Calu3 (cell line): Measurements from ENCODE around the gene STAT3. TPM values are rescaled to one million over a fixed set of nuclear protein-coding genes. Genes with fewer than 3 reads are reported as not detected.

Experiments
- BruUV-seq: library from RNA; stranded (reverse); fragments of 400-500 nt; replicated peaks from 2 replicates; lab custom pipeline; 2021; lab: Mats Ljungman, UMichigan
- CTCF ChIA-PET: fragments of 300-600 bp; sonication (Branson Sonifier 250); formaldehyde crosslinking; loops from one replicate; lab custom pipeline; 2022; ENCODE audit warnings: antibody characterized with exemption; lab: Charles Lee
- DNase-seq: peaks from one replicate; pipeline ENCODE4 v3.0.0; 2022
- H3K27ac Mint-ChIP-seq: one replicate; pipeline ENCODE4 v1.8.0; 2022; ENCODE audit warnings: mixed read lengths; ENCODE audit not compliant: unreplicated experiment
- H3K27me3 Mint-ChIP-seq: one replicate; pipeline ENCODE4 v1.8.0; 2022; ENCODE audit warnings: mixed read lengths; ENCODE audit not compliant: unreplicated experiment
- H3K36me3 Mint-ChIP-seq: one replicate; pipeline ENCODE4 v1.8.0; 2022; ENCODE audit warnings: mild to moderate bottlenecking, moderate library complexity, mixed read lengths; ENCODE audit not compliant: insufficient read depth, unreplicated experiment
- H3K4me1 Mint-ChIP-seq: one replicate; pipeline ENCODE4 v1.8.0; 2022; ENCODE audit warnings: mild to moderate bottlenecking, low read depth, mixed read lengths; ENCODE audit not compliant: unreplicated experiment
- H3K4me3 Mint-ChIP-seq: one replicate; pipeline ENCODE4 v1.8.0; 2022; ENCODE audit warnings: mild to moderate bottlenecking, low read depth, moderate library complexity, mixed read lengths; ENCODE audit not compliant: unreplicated experiment
- H3K9me3 Mint-ChIP-seq: one replicate; pipeline ENCODE4 v1.8.0; 2022; ENCODE audit warnings: low read depth, mixed read lengths; ENCODE audit not compliant: unreplicated experiment
- CTCF ChIP-seq: fragments of 200-600 bp; IDR thresholded peaks from one replicate; pipeline ENCODE4 v1.8.0; 2022; ENCODE audit warnings: antibody characterized with exemption; ENCODE audit not compliant: unreplicated experiment
- intact Hi-C: fragments of 100-400 bp; cut with micrococcal nuclease; formaldehyde crosslinking; loops from one replicate; pipeline ENCODE4 v1.10.0; 2022; ENCODE audit not compliant: unreplicated experiment
- total RNA-seq: library from RNA; stranded (reverse); gene quantifications from 2 replicates; pipeline ENCODE4 v1.2.3, GENCODE V29; 2022

STAT3 gene
- total RNA-seq, 1 experiment from 2014 or later, result 183 TPM

- BruUV-seq, result no TSS peak
- H3K4me3 Mint-ChIP-seq, result no peak overlapping the region
- intact Hi-C loops, result no loop called here
- CTCF ChIA-PET, result no interaction called here
- no peaks in the 10 kb centered on the region for H3K27me3 Mint-ChIP-seq
- no peaks in the 10 kb centered on the region for H3K9me3 Mint-ChIP-seq
- peaks cover 54% of the 10 kb centered on the region for H3K36me3 Mint-ChIP-seq
- no peak for TF ChIP-seq CTCF
- H3K27ac Mint-ChIP-seq, result no peak overlapping the region
- peaks cover 15% of the 10 kb centered on the region for H3K4me1 Mint-ChIP-seq
- DNase-seq, result no peak
These were observed 70.9 kb downstream of the STAT3 start for GRCh38 chr17:42317266-42317845.

- BruUV-seq, result no TSS peak
- Mint-ChIP-seq H3K27ac (no peak overlapping the region), H3K4me1 (peaks cover 15% of the 10 kb centered on the region), H3K36me3 (peaks cover 51% of the 10 kb centered on the region), H3K4me3 (no peak overlapping the region), H3K27me3 (no peaks in the 10 kb centered on the region), H3K9me3 (no peaks in the 10 kb centered on the region)
- intact Hi-C loops, result no loop called here
- CTCF ChIA-PET, result interaction anchor here (0.5 kb wide), 1 partner anchor 18 kb away, joined by 7 read pairs; no protein-coding TSS in a partner anchor
- TF ChIP-seq CTCF, result no peak
- DNase-seq, result no peak
These were observed 71.5 kb downstream of the STAT3 start for GRCh38 chr17:42316755-42317154.

GRCh38 chr17:42315402-42316156, 72.7 kb downstream of the STAT3 start:
- Mint-ChIP-seq H3K9me3 (no peaks in the 10 kb centered on the region), H3K27ac (no peak overlapping the region), H3K4me1 (peaks cover 15% of the 10 kb centered on the region), H3K36me3 (peaks cover 51% of the 10 kb centered on the region), H3K4me3 (no peak overlapping the region), H3K27me3 (no peaks in the 10 kb centered on the region)
- CTCF ChIA-PET, result interaction anchor here (0.5 kb wide), 1 partner anchor 17 kb away, joined by 3 read pairs; no protein-coding TSS in a partner anchor
- DNase-seq, result no peak
- BruUV-seq, result no TSS peak
- no peak for TF ChIP-seq CTCF
- intact Hi-C loops, result no loop called here

- Mint-ChIP-seq H3K27me3 (no peaks in the 10 kb centered on the region), H3K4me1 (peaks cover 8% of the 10 kb centered on the region), H3K9me3 (no peaks in the 10 kb centered on the region), H3K36me3 (peaks cover 42% of the 10 kb centered on the region), H3K27ac (no peak overlapping the region), H3K4me3 (no peak overlapping the region)
- CTCF ChIA-PET, result interaction anchor here (0.5 to 1.2 kb wide), 2 partner anchors 66 to 89 kb away, joined by 4 read pairs; no protein-coding TSS in a partner anchor
- no peak for TF ChIP-seq CTCF
- DNase-seq, result no peak
- intact Hi-C loops, result no loop called here
- no TSS peak for BruUV-seq
These were observed 74.3 kb downstream of the STAT3 start for GRCh38 chr17:42313773-42314566.
